ENCODE measurements around the gene DNAJB1. TPM values are rescaled to one million over a fixed set of nuclear protein-coding genes. Genes with fewer than 3 reads are reported as not detected.

Gene DNAJB1
- total RNA-seq, 1 experiment from 2014 or later = 149 TPM

DNA sequence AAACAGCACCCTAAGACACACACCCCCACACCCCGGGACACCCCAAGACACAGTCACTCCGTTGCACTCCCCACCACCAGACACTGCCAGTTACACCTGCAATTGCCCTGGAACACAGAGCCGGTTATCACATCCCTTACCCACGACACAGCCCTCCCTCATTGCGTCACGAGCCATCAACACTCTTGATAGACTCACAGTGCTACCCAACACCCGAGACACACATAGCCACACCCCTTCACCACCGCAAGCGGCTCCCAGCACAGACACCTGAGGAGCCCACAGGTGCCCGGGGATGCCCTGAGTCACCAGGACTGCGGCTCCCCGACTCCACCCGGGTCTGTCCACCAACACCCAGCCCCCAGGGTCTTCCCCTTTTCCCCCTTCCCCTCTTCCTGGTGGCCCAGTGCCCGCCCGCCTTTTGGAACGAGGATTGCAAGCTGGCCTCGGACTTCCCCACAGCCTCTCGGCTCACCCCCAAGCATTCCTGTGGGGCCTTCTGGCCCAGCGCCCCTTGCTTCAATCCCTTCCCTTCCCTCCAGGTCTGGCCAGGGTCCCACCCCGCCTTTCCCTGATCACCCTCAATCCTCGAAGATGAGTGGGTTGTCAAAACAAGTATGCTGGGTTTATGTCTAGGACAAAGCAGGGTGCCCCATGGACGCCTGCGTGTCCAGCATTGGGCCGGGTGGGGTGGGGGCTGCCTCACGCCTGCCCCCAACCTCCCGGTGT lies 41.4 kb downstream of the DNAJB1 start:
- Histone ChIP-seq H3K4me1 (ENCODE audit: control insufficient read depth, insufficient read depth, low read length) (peaks cover 27% of the 10 kb centered on the region), H3K36me3 (ENCODE audit: control insufficient read depth, insufficient read depth, low read length) (no peaks in the 10 kb centered on the region; the same call in 1 of the 2 replicates), H3K4me3 (ENCODE audit: low read depth in 2 of 2, low read length in 2 of 2) (peak overlapping the region in 1 of 2 experiments; percentile 4; a peak in 1 of 4 replicates), H3K27me3 (ENCODE audit: control insufficient read depth, insufficient read depth, low read length) (no peaks in the 10 kb centered on the region), H3K27ac (ENCODE audit: low read length) (peak overlapping the region; percentile 54), H3K9me3 (ENCODE audit: control insufficient read depth, insufficient read depth, low read depth, low read length) (no peaks in the 10 kb centered on the region)
- ChIA-PET POLR2A (no interaction called here), CTCF (no interaction called here)
- intact Hi-C loops (cut with micrococcal nuclease; ENCODE audit: unreplicated experiment) (no loop called here), in situ Hi-C loops (cut with HindIII; ENCODE audit: low pct_unique_long_range_greater_than_20kb, low sequenced_read_pairs) (no loop called here)
- DNase-seq (ENCODE audit: low read depth, low spot score) (no peak), ATAC-seq (peak; percentile 67)
- no peak for TF ChIP-seq TCF7L2 (IDR thresholded peaks at IDR 0.05; ENCODE audit: low read depth, low read length)
- no peak; the same call in 1 of the 2 replicates for TF ChIP-seq POLR2AphosphoS5 (IDR thresholded peaks at IDR 0.05; ENCODE audit: low read depth, low read length)
- no peak for TF ChIP-seq SIN3A (IDR thresholded peaks at IDR 0.05; ENCODE audit: borderline replicate concordance, insufficient read depth, low read depth, low read length)
- no peak for TF ChIP-seq REST (IDR thresholded peaks at IDR 0.05; ENCODE audit: insufficient read depth in 1 of 2, low read depth in 2 of 2, low read length in 1 of 2)
- TF ChIP-seq, protein P1, sequence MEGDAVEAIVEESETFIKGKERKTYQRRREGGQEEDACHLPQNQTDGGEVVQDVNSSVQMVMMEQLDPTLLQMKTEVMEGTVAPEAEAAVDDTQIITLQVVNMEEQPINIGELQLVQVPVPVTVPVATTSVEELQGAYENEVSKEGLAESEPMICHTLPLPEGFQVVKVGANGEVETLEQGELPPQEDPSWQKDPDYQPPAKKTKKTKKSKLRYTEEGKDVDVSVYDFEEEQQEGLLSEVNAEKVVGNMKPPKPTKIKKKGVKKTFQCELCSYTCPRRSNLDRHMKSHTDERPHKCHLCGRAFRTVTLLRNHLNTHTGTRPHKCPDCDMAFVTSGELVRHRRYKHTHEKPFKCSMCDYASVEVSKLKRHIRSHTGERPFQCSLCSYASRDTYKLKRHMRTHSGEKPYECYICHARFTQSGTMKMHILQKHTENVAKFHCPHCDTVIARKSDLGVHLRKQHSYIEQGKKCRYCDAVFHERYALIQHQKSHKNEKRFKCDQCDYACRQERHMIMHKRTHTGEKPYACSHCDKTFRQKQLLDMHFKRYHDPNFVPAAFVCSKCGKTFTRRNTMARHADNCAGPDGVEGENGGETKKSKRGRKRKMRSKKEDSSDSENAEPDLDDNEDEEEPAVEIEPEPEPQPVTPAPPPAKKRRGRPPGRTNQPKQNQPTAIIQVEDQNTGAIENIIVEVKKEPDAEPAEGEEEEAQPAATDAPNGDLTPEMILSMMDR (IDR thresholded peaks at IDR 0.05) = no peak
- no TSS peak for BruUV-seq (replicated peaks)

- H3K4me1 ChIP-seq (ENCODE audit: control insufficient read depth, insufficient read depth, low read length) = peaks cover 27% of the 10 kb centered on the region
- in situ Hi-C loops (cut with HindIII; ENCODE audit: low pct_unique_long_range_greater_than_20kb, low sequenced_read_pairs) (no loop called here), intact Hi-C loops (cut with micrococcal nuclease; ENCODE audit: unreplicated experiment) (no loop called here)
- H3K4me3 ChIP-seq (ENCODE audit: low read depth in 2 of 2, low read length in 2 of 2) = peak overlapping the region in 1 of 2 experiments; percentile 4; a peak in 1 of 4 replicates
- CTCF ChIA-PET = no interaction called here
- no peaks in the 10 kb centered on the region; the same call in 1 of the 2 replicates for H3K36me3 ChIP-seq (ENCODE audit: control insufficient read depth, insufficient read depth, low read length)
- no peaks in the 10 kb centered on the region for H3K9me3 ChIP-seq (ENCODE audit: control insufficient read depth, insufficient read depth, low read depth, low read length)
- H3K27me3 ChIP-seq (ENCODE audit: control insufficient read depth, insufficient read depth, low read length) = no peaks in the 10 kb centered on the region
- POLR2A ChIA-PET = no interaction called here
- peak overlapping the region; percentile 65; the same call in 1 of the 2 replicates for H3K27ac ChIP-seq (ENCODE audit: low read length)
- no peak for DNase-seq (ENCODE audit: low read depth, low spot score)
- no TSS peak for BruUV-seq (replicated peaks)
- ATAC-seq = no peak
- no peak for TF ChIP-seq POLR2AphosphoS5 (IDR thresholded peaks at IDR 0.05; ENCODE audit: low read depth, low read length)
- no peak for TF ChIP-seq SIN3A (IDR thresholded peaks at IDR 0.05; ENCODE audit: borderline replicate concordance, insufficient read depth, low read depth, low read length)
- TF ChIP-seq TCF7L2 (IDR thresholded peaks at IDR 0.05; ENCODE audit: low read depth, low read length) = no peak
- no peak for TF ChIP-seq REST (IDR thresholded peaks at IDR 0.05; ENCODE audit: insufficient read depth in 1 of 2, low read depth in 2 of 2, low read length in 1 of 2)
- TF ChIP-seq, protein P1 (IDR thresholded peaks at IDR 0.05) = no peak
These were observed 41.9 kb downstream of the DNAJB1 start for GRCh38 chr19:14476327-14476672.

Data from Panc1 (cell line).